ENCODE data around the gene ZNF593OS.
A peak's percentile ranks its signal among the peaks of the same experiment; 100 is the strongest.

ZNF593OS gene

DNA sequence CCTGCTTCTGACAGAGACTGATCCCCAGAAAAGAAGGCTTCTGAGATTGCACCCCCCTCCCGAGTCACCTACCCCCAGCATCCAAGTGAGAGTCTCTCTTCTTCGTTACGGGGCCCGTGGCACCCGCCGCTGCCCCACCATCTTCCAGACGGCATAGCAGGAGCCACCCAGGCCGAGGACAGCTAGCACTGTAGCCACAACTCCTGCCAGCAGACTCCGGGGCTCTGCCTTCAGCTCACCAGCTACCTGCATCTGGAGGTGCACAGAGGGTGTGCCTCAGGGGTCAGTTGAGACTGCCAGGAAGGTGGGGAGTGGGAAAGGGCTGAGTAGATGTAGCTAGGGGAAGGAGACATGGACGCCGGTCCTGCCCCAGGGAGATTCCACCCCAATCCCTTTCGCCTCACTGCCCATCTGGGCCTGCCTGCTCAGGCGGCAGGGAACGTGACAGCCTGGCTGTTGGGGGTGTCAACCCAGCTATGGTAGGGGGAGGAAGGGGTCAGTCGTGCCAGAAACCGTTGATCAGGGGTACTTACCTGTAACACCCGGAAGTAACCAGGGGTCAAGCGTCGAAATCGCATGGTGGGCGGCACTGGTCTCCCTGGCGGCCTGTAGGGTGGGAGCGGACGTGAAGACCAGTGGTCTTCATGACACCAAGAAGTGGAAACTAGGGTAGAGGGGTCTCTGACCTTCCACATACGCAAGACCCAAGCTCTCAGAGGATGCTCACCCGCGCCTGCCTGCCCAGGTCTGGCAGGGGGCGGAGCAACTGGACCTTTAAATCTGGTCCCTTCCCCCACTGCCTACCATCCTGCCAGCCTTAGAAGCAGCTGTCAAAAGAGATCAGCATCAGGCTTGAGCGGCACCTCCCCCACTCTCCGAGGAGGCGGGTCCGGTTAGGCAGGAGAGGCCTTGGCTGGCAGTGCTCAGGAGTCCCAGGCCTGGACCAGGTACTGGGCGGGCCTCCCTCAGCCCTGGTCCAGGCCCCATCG, at the start of gene ZNF593OS:
ZNF593OS (minus strand) TSS at position 749 of the 989 bp plus-strand sequence; CDS start at position 578, 171 bp downstream.
- Histone ChIP-seq H3K36me3 (ENCODE audit: insufficient read depth, low read depth, low read length) (peaks cover 6% of the 10 kb centered on the region; the same call in 1 of the 2 replicates), H3K27me3 (ENCODE audit: insufficient read depth, low read length) (peaks cover 22% of the 10 kb centered on the region), H3K9me3 (ENCODE audit: insufficient read depth, low read depth, low read length) (no peaks in the 10 kb centered on the region), H3K4me1 (ENCODE audit: insufficient read depth, low read length) (peaks cover 11% of the 10 kb centered on the region), H3K4me3 (ENCODE audit: low read length) (peak within 1 kb of the TSS; percentile 75), H3K27ac (ENCODE audit: low read length) (no peak within 1 kb of the TSS), H3K9ac (ENCODE audit: low read depth, low read length) (no peak within 1 kb of the TSS; the same call in 1 of the 2 replicates)

DNA sequence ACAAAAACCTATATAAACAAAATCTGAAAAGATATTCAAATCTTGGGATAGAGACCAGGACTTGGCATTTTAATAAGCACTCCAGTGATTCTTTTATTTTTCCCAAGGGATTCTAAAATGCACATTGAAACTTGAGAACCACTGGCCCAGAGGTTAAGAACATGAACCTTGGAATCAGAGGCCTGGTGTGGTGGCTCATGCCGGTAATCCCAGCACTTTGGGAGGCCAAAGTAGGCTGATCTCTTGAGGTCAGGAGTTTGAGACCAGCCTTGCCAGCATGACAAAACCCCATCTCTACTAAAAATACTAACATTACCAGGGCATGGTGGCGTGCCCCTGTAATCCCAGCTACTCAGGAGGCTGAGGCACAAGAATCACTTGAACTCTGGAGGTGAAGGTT, 49.5 kb upstream of the ZNF593OS start:
- Histone ChIP-seq H3K9ac (ENCODE audit: low read depth, low read length) (no peak overlapping the region), H3K36me3 (ENCODE audit: insufficient read depth, low read depth, low read length) (no peaks in the 10 kb centered on the region), H3K4me1 (ENCODE audit: insufficient read depth, low read length) (no peaks in the 10 kb centered on the region), H3K4me3 (ENCODE audit: low read length) (no peak overlapping the region), H3K27ac (ENCODE audit: low read length) (no peak overlapping the region), H3K27me3 (ENCODE audit: insufficient read depth, low read length) (peaks cover 28% of the 10 kb centered on the region), H3K9me3 (ENCODE audit: insufficient read depth, low read depth, low read length) (no peaks in the 10 kb centered on the region)

DNA sequence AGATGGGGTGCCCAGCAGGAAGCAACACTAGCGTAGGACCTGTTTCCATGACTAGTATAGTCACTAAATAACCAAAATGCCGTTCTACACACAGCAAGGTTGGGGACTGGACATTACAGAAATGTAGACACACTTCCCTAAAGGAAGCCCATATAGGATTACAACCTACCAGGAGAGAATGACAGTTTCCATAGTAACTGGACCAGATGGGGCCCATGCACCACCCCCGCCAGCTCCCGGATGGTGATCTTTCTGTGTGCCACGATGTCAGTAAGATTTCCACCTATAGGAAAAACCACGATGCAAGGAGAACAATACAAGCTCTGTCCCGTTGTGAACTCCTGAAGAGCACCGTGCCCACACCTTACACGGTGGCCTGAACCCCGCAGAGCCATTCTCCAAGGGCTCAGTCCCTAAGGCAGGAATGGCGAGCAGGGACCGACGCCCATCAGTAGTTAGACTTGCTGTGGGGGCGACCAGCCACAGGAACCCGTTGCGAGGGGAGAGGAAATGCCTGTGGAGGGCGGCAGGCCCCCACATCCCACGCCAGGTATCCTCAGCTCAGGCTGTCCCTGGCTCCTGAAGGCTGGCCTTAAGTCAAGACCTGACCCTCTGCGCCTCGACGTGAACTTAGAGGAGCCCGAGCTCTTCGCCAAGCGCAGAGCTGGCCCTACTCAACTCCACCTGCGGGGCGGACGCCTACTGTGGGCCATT, 48.7 kb upstream of the ZNF593OS start:
- Histone ChIP-seq H3K27ac (ENCODE audit: low read length) (no peak overlapping the region), H3K9me3 (ENCODE audit: insufficient read depth, low read depth, low read length) (no peaks in the 10 kb centered on the region), H3K36me3 (ENCODE audit: insufficient read depth, low read depth, low read length) (no peaks in the 10 kb centered on the region), H3K4me3 (ENCODE audit: low read length) (no peak overlapping the region), H3K9ac (ENCODE audit: low read depth, low read length) (no peak overlapping the region), H3K4me1 (ENCODE audit: insufficient read depth, low read length) (no peaks in the 10 kb centered on the region), H3K27me3 (ENCODE audit: insufficient read depth, low read length) (peaks cover 22% of the 10 kb centered on the region)

DNA sequence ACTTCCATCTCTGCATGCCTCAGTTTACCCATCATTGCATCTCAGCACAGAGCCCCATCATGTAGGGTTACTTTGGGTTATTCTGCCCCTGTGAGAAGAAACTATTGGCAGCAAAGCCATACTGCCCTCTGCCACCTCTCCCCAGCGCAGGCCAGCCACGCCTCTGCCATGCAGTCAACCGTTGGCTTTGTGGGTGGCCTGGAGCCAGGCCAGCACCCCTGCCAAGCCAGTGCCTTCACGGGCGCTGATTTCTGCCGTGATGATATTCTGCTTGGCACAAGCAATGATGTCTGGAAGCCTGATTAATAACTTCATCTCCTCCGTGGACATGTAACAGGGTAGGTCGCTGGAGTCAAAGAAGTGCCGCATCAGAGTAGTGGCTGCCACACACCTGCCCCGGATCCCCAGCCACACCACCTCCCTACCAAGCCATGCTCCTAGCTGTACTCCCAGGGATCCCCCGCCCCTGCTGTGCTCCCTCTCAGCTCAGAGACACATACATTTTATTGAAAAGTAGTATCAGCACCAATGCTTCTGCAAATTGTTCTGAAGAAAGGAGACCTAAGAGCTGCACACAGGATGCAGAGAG, 47.4 kb upstream of the ZNF593OS start:
- Histone ChIP-seq H3K9me3 (ENCODE audit: insufficient read depth, low read depth, low read length) (no peaks in the 10 kb centered on the region), H3K9ac (ENCODE audit: low read depth, low read length) (no peak overlapping the region), H3K4me1 (ENCODE audit: insufficient read depth, low read length) (no peaks in the 10 kb centered on the region), H3K4me3 (ENCODE audit: low read length) (no peak overlapping the region), H3K36me3 (ENCODE audit: insufficient read depth, low read depth, low read length) (no peaks in the 10 kb centered on the region), H3K27me3 (ENCODE audit: insufficient read depth, low read length) (peaks cover 11% of the 10 kb centered on the region; the same call in 1 of the 2 replicates), H3K27ac (ENCODE audit: low read length) (no peak overlapping the region)

DNA sequence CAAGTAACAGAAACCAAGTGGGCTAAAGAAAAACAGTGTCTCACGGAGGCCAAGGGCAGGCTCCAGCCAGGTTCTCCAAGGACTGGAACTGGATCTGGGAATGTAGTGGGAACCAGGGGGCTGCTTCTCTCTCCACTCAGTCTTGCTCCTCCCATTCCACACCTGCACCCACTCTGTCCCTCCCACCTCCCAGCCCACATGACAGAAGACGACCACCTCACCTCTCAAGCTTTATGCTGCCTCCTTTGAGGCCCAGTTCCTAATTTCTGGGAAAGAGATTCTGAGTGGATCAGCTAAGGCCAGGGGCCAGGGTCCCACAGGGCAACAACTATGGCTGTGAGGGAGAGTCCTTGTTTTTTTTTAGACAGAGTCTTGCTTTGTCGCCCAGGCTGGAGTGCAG, 43.6 kb upstream of the ZNF593OS start:
- H3K36me3 ChIP-seq (ENCODE audit: insufficient read depth, low read depth, low read length) = no peaks in the 10 kb centered on the region
- H3K4me1 ChIP-seq (ENCODE audit: insufficient read depth, low read length) = no peaks in the 10 kb centered on the region
- 0 out of 2 replicates have a peak, but pooled peaks cover 3% of the 10 kb centered on the region for H3K27me3 ChIP-seq (ENCODE audit: insufficient read depth, low read length)
- H3K4me3 ChIP-seq (ENCODE audit: low read length) = no peak overlapping the region
- no peak overlapping the region for H3K27ac ChIP-seq (ENCODE audit: low read length)
- H3K9me3 ChIP-seq (ENCODE audit: insufficient read depth, low read depth, low read length) = no peaks in the 10 kb centered on the region
- H3K9ac ChIP-seq (ENCODE audit: low read depth, low read length) = no peak overlapping the region

DNA sequence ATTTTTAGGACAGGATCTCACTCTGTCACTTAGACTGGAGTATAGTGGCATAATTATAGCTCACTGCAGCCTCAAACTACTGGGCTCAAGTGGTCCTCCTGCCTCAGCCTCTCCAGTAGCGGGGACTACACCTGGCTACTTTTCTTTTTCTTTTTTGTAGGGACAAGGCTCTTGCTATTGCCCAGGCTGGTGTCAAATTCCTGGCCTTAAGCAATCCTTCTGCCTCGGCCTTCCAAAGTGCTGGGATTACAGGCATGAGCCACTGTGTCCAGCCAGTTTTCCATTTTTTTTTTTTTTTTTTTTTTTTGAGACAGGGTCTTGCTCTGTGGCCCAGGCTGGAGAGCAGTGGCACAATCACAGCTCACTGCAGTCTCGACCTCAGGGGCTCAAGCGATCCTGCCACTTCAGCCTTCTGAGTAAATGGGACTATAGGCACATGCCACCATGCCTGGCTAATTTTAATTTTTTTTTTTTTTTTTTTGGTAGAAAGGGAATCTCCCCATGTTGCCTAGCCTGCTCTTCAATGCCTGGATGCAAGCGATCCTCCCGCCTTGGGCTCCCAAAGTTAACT, 41.8 kb upstream of the ZNF593OS start:
- Histone ChIP-seq H3K27me3 (ENCODE audit: insufficient read depth, low read length) (0 out of 2 replicates have a peak, but pooled peaks cover 3% of the 10 kb centered on the region), H3K27ac (ENCODE audit: low read length) (no peak overlapping the region), H3K9me3 (ENCODE audit: insufficient read depth, low read depth, low read length) (no peaks in the 10 kb centered on the region), H3K4me1 (ENCODE audit: insufficient read depth, low read length) (no peaks in the 10 kb centered on the region), H3K9ac (ENCODE audit: low read depth, low read length) (no peak overlapping the region), H3K36me3 (ENCODE audit: insufficient read depth, low read depth, low read length) (no peaks in the 10 kb centered on the region), H3K4me3 (ENCODE audit: low read length) (no peak overlapping the region)

DNA sequence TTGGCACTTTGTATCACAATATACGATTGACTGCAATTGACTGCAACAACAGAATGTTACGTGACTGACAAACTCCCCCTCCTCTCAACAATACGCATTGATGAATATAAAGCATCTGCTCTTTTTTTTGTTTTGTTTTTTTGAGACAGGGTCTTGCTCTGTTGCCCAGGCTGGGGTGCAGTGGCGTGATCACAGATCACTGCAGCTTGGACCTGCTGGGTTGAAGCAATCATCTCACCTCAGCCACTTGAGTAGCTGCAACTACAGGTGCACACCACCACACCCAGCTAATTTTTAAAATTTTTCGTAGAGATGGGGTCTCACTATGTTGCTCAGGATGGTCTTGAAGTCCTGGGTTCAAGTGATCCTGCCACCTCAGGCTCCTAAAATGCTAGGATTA, 41.1 kb upstream of the ZNF593OS start:
- no peak overlapping the region for H3K4me3 ChIP-seq (ENCODE audit: low read length)
- H3K36me3 ChIP-seq (ENCODE audit: insufficient read depth, low read depth, low read length) = no peaks in the 10 kb centered on the region
- H3K9me3 ChIP-seq (ENCODE audit: insufficient read depth, low read depth, low read length) = no peaks in the 10 kb centered on the region
- H3K27me3 ChIP-seq (ENCODE audit: insufficient read depth, low read length) = 0 out of 2 replicates have a peak, but pooled peaks cover 3% of the 10 kb centered on the region
- no peak overlapping the region for H3K9ac ChIP-seq (ENCODE audit: low read depth, low read length)
- H3K4me1 ChIP-seq (ENCODE audit: insufficient read depth, low read length) = no peaks in the 10 kb centered on the region
- H3K27ac ChIP-seq (ENCODE audit: low read length) = no peak overlapping the region

DNA sequence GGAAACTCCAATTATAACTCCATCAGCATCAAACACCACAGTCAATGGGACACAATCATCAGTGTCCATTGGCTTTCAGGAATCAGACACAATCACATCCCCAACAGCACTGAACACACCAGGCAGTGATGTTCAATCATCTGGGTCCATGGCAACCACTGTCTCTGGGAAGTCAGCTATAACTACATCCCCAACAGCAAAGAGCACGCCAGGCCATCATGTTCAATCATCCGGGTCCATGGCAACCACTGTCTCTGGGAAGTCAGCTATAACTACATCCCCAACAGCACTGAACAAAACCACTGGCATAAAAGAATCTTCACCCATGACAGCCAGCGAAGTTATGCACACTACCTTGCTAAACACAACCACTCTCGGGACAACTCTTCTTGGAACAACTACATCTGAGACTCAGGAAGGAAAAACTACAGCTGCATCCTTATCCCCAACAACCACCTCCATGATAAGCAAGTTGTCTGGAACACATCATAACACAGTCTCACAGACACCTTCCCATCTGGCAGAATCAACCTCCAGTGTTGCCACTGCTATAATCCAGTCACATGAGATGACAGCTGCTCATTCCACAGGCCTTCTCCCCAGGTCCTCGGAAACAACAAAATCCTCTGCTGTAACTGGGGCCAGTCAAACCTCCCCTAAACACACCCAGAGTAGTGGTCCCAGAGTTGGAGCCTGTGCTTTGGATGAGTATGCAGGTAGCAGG, 38.7 kb upstream of the ZNF593OS start:
- no peak overlapping the region for H3K9ac ChIP-seq (ENCODE audit: low read depth, low read length)
- H3K4me3 ChIP-seq (ENCODE audit: low read length) = no peak overlapping the region
- no peak overlapping the region for H3K27ac ChIP-seq (ENCODE audit: low read length)
- H3K9me3 ChIP-seq (ENCODE audit: insufficient read depth, low read depth, low read length) = no peaks in the 10 kb centered on the region
- H3K27me3 ChIP-seq (ENCODE audit: insufficient read depth, low read length) = 0 out of 2 replicates have a peak, but pooled peaks cover 3% of the 10 kb centered on the region
- no peaks in the 10 kb centered on the region for H3K4me1 ChIP-seq (ENCODE audit: insufficient read depth, low read length)
- H3K36me3 ChIP-seq (ENCODE audit: insufficient read depth, low read depth, low read length) = no peaks in the 10 kb centered on the region

DNA sequence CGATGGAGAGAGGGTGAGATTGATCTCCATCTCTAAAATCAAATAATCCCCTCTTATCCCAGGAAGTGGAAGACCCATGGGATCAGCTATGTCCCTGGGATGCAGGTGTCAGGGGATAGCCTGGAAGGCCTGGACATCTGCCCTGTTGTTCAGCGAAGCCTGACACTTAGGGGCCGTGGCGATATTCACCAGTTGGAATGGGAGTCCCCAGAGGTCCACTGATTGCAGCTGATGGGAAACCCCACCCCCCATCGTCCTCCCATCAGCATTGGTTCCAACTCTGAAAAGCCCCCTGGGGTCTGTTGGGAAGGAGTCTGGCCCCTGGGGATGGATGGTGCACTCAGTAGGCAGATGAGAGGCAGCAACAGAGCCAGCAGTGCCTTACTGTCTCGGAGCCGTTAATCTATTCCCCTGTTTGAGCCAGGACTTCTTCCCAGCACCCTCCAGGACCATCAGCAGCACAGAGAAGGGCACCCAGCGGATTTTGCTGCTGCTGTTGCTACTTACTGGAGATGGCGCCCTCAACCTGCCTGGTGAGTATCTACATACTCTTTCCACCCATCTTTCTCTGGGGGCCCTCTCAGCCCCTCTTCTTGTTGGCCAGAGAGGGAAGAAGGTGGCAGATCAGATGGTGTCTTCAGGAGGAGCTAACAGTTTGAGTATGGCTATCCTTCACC, 32.1 kb upstream of the ZNF593OS start:
- Histone ChIP-seq H3K4me1 (ENCODE audit: insufficient read depth, low read length) (no peaks in the 10 kb centered on the region), H3K9ac (ENCODE audit: low read depth, low read length) (no peak overlapping the region), H3K9me3 (ENCODE audit: insufficient read depth, low read depth, low read length) (no peaks in the 10 kb centered on the region), H3K4me3 (ENCODE audit: low read length) (no peak overlapping the region), H3K27ac (ENCODE audit: low read length) (no peak overlapping the region), H3K36me3 (ENCODE audit: insufficient read depth, low read depth, low read length) (no peaks in the 10 kb centered on the region), H3K27me3 (ENCODE audit: insufficient read depth, low read length) (no peaks in the 10 kb centered on the region; the same call in 1 of the 2 replicates)

DNA sequence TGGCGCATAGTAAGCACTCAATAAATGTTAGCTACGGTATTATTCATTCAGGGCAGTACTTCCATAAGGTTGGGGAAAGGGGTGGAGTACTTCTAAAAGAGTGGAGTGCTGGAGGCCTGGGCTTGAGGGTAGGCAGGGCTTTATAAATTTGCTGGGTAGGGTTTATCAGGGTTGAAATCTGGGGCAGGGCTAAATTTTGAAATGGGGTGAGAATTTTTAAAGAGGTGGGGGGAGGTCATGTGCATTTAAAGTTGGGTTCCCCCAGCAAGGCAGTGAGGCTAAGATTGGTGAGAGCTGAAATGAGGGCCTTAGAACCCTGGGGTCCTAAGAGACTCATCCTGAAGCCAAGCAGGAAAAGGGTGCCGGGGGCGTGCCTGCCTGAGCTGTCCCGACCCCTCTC, 28.8 kb upstream of the ZNF593OS start:
- H3K36me3 ChIP-seq (ENCODE audit: insufficient read depth, low read depth, low read length) = no peaks in the 10 kb centered on the region
- H3K4me3 ChIP-seq (ENCODE audit: low read length) = peak overlapping the region; percentile 48; the same call in 1 of the 2 replicates
- H3K27ac ChIP-seq (ENCODE audit: low read length) = no peak overlapping the region
- no peaks in the 10 kb centered on the region for H3K9me3 ChIP-seq (ENCODE audit: insufficient read depth, low read depth, low read length)
- H3K4me1 ChIP-seq (ENCODE audit: insufficient read depth, low read length) = no peaks in the 10 kb centered on the region
- no peaks in the 10 kb centered on the region; the same call in 1 of the 2 replicates for H3K27me3 ChIP-seq (ENCODE audit: insufficient read depth, low read length)
- H3K9ac ChIP-seq (ENCODE audit: low read depth, low read length) = no peak overlapping the region
